Choroid plexus epithelial cell (primary cell): ENCODE results near the gene TNFRSF8.

Source experiments
- DNase-seq: peaks from one replicate; pipeline ENCODE4 v3.0.0-alpha.2; 2010; ENCODE audit warnings: low read depth
- H3K4me3 ChIP-seq: 2 replicates; pipeline ENCODE4 v1.5.1; 2011; ENCODE audit warnings: low read depth, mild to moderate bottlenecking, control low read depth, low read length, moderate library complexity
- CTCF ChIP-seq: conservative IDR thresholded peaks from 2 replicates; pipeline ENCODE4 v1.5.1; 2011; ENCODE audit warnings: low read depth, mild to moderate bottlenecking, control low read depth, inconsistent platforms, low read length, moderate library complexity

The TNFRSF8 gene

GRCh38 chr1:12055259-12055658 lies 7.8 kb upstream of the TNFRSF8 start:
- no peak for DNase-seq
- no peak for TF ChIP-seq CTCF
- no peak overlapping the region for H3K4me3 ChIP-seq

GRCh38 chr1:12056331-12056841 lies 6.7 kb upstream of the TNFRSF8 start:
- no peak for DNase-seq
- no peak overlapping the region for H3K4me3 ChIP-seq
- no peak for TF ChIP-seq CTCF

GRCh38 chr1:12057382-12057781 lies 5.7 kb upstream of the TNFRSF8 start:
- TF ChIP-seq CTCF, result no peak
- peak; percentile 66 for DNase-seq
- H3K4me3 ChIP-seq, result no peak overlapping the region

- H3K4me3 ChIP-seq, result no peak overlapping the region
- TF ChIP-seq CTCF, result no peak
- DNase-seq, result no peak
Measured at GRCh38 chr1:12057940-12058687, 5.0 kb upstream of the TNFRSF8 start.

GRCh38 chr1:12059226-12059625 lies 3.9 kb upstream of the TNFRSF8 start:
- no peak for TF ChIP-seq CTCF
- no peak for DNase-seq
- no peak overlapping the region for H3K4me3 ChIP-seq

- no peak for DNase-seq
- no peak overlapping the region for H3K4me3 ChIP-seq
- no peak for TF ChIP-seq CTCF
Measured at GRCh38 chr1:12059722-12060464, 3.2 kb upstream of the TNFRSF8 start.
